HL-60 (cell line): Measurements from ENCODE around the gene MARCHF4.

Experiments used
- CTCF ChIP-seq: IDR thresholded peaks from one replicate; pipeline ENCODE4 v1.5.1; 2011; ENCODE audit warnings: low read length, control low read depth, inconsistent platforms; ENCODE audit not compliant: insufficient read depth
- GABPA ChIP-seq: IDR thresholded peaks from 2 replicates; pipeline ENCODE4 v1.6.1; 2012; ENCODE audit warnings: low read depth
- POLR2AphosphoS5 ChIP-seq: IDR thresholded peaks from 2 replicates; pipeline ENCODE4 v1.6.1; 2012; ENCODE audit warnings: low read depth

DNA sequence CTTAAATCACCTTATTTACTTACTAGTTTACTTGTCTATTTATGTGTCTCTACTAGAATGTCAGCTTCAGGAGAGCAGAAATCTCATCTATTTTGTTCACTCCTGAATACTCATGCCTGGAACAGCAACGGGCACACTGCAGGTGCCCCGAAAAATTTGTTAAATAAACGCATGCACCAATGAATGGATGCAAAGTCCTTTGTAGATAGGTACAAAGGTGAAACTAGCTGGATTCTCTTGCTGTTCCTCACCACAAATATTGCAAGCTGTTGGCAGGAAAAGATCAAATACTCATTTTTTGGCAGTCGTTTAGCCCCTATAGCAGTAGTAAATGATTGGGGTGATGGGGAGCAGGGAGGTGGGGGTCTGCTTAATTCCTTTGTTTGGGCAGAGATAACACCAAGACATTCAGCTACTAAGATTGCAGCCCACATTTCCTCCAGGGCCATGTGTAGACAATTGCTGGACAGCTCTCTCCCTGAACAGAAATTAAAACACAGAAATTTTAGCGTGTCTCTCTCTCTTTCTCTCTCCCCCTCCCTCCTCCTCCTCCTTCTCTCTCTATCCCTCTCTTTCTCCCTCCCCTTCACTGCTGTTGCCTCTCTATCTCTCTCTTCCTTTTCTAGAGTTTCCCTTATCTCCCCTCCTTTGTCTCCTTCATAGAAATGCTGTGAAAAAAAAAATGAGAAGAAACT, 5.4 kb downstream of the MARCHF4 start:
- TF ChIP-seq POLR2AphosphoS5 (no peak), CTCF (no peak), GABPA (no peak)
